VCaP (cell line): ENCODE measurements around the gene LRCH2.

Experiments used
- H3K27ac ChIP-seq: fragments of 450-650 bp; 2 replicates; pipeline ENCODE4 v1.5.1; 2017
- TF ChIP-seq, protein P1 (sequence below): fragments of 450-650 bp; conservative IDR thresholded peaks from 2 replicates; pipeline ENCODE4 v1.5.1; 2017; ENCODE audit warnings: mild to moderate bottlenecking, moderate library complexity

LRCH2 gene

GRCh38 chrX:115183980-115184379 lies 49.9 kb downstream of the LRCH2 start:
- TF ChIP-seq, protein P1, sequence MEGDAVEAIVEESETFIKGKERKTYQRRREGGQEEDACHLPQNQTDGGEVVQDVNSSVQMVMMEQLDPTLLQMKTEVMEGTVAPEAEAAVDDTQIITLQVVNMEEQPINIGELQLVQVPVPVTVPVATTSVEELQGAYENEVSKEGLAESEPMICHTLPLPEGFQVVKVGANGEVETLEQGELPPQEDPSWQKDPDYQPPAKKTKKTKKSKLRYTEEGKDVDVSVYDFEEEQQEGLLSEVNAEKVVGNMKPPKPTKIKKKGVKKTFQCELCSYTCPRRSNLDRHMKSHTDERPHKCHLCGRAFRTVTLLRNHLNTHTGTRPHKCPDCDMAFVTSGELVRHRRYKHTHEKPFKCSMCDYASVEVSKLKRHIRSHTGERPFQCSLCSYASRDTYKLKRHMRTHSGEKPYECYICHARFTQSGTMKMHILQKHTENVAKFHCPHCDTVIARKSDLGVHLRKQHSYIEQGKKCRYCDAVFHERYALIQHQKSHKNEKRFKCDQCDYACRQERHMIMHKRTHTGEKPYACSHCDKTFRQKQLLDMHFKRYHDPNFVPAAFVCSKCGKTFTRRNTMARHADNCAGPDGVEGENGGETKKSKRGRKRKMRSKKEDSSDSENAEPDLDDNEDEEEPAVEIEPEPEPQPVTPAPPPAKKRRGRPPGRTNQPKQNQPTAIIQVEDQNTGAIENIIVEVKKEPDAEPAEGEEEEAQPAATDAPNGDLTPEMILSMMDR: no peak

DNA sequence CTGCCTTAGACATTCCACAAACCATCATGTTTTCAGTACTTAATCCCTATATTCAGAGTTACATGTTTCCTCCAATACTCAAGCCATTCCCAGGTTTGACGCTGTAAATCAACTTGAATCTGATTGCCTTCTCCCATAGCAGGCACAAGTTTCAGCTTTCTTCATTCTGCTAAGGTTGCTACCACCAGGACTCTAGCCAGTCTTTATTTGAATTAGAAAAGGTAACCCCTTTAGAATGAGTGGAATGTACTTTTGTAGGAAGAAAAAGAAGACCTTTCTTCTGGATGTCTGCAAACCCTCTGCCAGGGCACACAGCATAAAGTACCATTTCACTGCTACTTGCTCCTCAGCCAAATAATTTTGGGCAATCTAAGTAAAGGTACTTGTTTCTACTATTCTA lies 55.4 kb downstream of the LRCH2 start:
- no peak overlapping the region for H3K27ac ChIP-seq
- TF ChIP-seq, protein P1: no peak

More at GRCh38 chrX:115183980-115184379, 49.9 kb downstream of the LRCH2 start:
- H3K27ac ChIP-seq: no peak overlapping the region

- TF ChIP-seq, protein P1: no peak
Measured at GRCh38 chrX:115177932-115178331, 56.0 kb downstream of the LRCH2 start.

GRCh38 chrX:115174548-115174947 lies 59.3 kb downstream of the LRCH2 start:
- TF ChIP-seq, protein P1: no peak
- no peak overlapping the region for H3K27ac ChIP-seq

More at GRCh38 chrX:115177932-115178331, 56.0 kb downstream of the LRCH2 start:
- no peak overlapping the region for H3K27ac ChIP-seq

DNA sequence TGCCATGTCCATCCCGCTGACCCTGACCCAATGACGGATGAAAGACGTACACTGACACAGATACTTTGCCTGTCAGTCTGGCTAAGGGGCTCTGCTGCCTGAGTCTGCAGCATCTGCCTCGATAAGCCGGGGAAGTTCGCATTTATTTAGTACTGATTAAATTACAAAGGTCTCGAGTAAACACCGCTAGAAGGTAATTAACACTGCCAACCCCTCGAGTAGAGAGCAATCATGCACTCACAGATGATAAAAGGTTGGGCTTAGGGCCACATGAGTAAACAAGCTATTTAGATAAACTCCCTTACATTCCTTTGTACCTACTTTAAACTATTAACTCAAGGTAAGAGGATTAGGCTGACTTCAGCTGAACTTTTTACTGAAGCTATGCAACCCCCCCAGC lies 60.7 kb downstream of the LRCH2 start:
- no peak overlapping the region for H3K27ac ChIP-seq
- TF ChIP-seq, protein P1: no peak

GRCh38 chrX:115147220-115147619 lies 86.7 kb downstream of the LRCH2 start:
- TF ChIP-seq, protein P1: peak; percentile 42

DNA sequence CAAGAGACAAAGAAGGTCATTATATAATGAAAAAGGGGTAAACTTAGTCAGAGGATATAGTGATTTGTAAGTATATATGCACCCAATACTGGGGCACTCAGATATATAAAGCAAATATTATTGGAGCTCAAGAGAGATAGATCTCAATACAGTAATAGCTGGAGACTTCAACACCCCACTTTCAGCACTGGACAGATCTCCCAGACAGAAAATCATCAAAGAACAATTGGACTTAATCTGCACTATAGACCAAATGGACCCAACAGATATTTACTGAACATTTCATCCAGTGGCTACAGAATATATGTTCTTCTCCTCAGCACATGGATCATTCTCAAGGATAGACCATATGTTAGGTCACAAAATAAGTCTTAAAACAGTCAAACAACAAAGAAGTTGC lies 91.8 kb downstream of the LRCH2 start:
- no peak overlapping the region for H3K27ac ChIP-seq
- TF ChIP-seq, protein P1: no peak

More at GRCh38 chrX:115147220-115147619, 86.7 kb downstream of the LRCH2 start:
- no peak overlapping the region for H3K27ac ChIP-seq
